SH-SY5Y (cell line): Measurements from ENCODE around the gene CREB1.

ENCODE experiments used
- GATA2 ChIP-seq: IDR thresholded peaks from 2 replicates; pipeline ENCODE4 v1.6.1; 2011; ENCODE audit warnings: mild to moderate bottlenecking, low read depth, low read length
- GATA3 ChIP-seq: IDR thresholded peaks from 2 replicates; pipeline ENCODE4 v1.6.1; 2011; ENCODE audit warnings: low read depth, mild to moderate bottlenecking, low read length, moderate library complexity

DNA sequence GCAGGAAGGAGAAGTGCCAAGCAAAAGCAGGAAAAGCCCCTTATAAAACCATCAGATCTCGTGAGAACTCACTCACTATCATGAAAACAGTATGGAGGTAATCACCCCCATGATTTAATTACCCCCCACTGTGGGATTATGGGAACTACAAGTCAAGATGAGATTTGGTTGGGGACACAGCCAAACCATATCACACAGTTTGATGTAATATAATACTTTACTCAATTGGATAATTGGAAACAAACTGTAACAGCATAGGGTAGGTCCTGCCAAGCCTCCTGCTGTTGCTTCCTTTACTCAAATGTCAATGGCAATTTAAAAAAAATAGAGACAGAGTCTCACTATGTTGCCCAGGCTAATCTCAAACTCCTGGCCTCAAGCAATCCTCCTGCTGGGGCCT, 110.9 kb downstream of the CREB1 start:
- TF ChIP-seq GATA2: no peak
- no peak for TF ChIP-seq GATA3
